HG03558 (cell line): ENCODE measurements around the gene ADI1.
"Not testable (repeated sequence)": the region's sequence is repeated elsewhere in the genome, so short reads cannot be mapped to it uniquely, and the experiment has no call there.

Experiments used
- ATAC-seq: cut with Tn5 transposase; IDR thresholded peaks from one replicate; pipeline ENCODE4 v1.9.1; 2021; ENCODE audit warnings: moderate number of reproducible peaks; ENCODE audit not compliant: unreplicated experiment; ENCODE audit errors: extremely low read depth

Gene ADI1

DNA sequence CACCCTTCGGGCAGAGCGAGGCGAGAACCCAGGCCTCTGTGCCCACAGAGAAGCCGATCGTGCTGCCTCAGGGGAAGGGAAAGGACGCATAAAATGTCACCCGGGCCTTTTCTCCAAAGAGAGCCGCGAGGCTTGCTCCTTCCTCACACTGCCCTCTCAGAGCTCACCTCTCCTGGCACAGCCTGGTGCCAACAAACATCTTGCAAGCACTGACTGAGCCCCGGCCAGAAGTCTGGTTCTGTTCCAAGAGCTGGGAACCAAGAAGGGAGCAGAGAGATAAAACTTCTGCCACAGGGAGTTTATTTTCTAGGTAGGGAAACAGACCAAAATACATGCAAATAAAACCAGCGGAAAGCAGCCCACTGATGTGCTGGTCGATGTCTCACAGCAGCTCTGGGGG is 13.6 kb upstream of the ADI1 start:
- ATAC-seq = no peak

DNA sequence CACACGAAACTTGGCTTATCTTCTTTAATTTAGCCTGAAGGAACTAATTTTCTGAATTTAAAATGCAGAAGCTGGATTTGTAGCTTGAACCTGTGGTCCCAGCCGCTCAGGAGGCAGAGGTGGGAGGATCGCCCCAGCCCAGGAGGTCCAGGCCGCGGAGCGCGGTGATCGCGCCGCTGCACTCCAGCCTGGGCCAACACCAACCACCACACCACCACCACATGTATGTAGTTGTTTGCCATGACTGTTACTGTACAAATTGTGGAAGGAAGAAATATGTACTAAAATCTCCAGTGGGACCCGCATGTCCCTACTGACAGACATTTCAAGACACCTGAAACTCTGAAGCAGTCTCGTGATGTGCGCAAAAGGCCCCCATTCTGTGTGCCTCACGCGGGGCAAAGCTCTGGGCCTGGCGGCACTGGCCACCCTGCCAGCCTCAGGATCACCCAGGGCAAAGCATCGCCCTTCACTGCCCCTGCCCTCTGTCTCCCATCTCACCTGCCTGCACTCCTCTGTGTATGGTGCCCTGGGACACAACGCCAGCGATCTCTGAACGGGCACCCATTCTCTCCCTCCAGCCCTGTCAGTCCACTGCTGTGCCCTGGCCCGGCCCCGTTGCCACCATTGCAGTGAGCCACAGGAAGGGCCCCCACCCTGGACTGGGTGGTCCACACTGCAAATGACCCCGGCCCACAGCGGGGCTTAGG is 10.1 kb upstream of the ADI1 start:
- ATAC-seq = no peak

DNA sequence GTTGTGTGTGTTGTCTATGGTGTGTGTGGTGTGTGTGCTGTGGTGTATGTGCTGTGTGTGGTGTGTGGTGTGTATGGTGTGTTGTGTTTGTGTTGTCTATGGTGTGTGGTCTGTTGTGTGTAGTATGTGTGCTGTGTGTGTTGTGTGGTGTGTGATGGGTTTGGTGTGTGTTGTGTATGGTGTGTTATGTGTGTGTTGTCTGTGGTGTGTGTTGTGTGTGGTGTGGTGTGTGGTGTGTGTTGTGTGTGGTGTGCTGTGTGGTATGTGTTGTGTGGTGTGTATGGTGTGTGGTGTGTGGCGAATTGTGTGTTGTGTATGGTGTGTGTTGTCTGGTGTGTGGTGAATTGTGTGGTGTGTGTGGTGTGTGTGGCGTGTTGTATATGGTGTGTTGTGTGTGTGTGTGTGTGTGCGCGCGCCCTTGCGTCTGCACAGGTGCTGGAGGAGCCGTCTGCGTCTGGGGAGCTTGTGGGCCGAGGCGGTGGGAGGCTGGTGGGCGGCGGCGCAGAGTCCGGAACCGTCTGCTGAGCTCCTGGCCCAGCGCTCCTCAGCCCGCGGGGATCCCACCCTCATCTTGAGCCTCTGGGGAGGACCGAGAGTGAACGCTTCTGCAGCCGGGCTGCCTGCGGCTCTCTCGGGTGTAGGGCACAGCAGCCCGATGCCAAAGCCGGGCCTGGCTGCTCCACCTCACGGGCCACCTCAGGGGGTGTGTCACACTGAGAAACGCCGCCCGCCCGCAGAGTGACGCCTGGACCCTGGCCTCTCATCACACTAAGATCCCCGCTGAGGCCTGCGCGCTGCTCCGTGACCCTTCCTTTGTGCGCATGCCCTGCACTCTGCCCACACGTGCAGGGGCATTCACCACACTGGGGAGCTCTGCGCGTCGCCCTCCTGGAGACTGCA is 8.8 kb upstream of the ADI1 start:
- no peak for ATAC-seq

DNA sequence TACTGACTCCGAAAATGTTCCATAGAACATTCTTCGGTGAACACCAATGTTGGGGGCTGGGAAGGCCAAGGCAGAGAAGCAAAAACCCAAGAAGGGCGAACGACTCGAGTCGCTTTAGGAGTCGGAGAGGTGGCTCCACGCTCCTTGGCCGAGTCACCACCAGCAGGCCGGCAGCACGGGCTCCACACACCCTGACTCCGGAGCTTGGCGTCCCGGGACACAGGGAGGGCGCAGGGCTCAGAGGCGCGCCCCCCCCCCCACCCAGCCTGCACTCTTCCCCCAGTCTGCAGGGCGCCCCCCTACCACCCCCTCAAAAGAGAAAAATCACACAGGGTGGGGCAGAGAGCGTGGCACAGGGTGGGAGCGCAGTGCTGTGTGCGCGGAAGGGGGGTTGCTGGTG is 7.5 kb upstream of the ADI1 start:
- ATAC-seq = no peak

DNA sequence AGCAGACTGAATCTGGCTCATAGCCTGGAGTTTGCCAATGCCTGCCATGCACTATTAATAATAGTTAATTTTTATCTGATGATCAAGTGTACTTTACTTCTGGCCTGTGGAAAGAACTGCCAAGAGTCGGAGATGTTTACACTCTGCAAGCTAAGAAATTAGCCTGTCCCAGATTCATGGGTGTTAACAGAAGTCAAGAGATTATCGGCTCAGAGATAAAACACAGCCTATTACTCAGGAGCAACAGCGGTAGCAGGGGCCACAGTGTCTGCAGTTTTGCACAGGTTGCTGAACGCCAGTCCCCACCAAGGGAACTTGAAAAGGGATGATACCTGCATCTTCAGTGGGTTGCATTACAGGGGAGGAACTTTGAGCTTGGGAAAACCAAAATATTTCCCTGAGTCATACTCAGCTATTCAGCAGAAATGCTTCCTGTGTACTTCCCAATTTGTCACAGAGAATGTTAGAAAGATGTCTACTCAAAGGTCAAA is 4.3 kb upstream of the ADI1 start:
- no peak for ATAC-seq

DNA sequence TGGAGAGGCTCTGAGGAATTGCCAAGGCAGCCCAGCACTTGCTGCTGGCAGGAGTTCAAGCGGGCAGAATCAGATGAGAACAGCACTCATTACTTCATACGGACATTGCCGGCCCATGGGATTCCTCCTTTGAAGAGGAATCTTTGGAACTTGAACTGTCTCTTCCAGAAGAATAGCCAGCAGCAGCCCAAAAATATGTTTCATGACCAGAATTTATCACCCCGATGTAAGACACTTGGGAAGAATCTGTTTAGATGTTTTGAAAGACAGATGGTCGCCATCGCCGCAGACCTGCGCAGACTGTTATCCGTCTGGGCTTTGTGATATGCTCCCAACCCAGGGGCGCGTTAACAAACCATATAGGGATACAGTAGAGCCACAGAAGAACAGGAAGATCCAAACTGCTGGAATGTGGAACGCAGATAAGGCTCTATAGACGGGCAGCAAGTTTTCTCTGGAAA is 3.7 kb upstream of the ADI1 start:
- no peak for ATAC-seq

DNA sequence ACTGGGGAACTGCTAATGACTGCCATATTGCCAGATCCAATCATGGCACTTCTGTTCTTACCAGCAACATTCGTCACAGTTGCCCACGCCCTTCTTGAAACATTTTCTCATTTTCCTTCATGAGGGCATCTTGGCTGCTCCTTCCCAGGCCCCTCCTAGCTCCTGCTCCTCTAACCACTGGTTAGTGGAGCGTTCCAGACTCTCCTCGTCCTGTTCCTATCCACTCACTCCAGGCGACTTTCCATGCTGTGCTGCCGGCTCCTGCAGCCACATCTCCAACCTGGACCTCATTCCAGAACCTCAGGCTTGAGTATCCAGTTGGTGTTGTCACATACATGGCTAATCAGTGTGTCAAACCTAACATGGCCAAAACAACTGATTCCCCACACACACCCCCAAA is 1.3 kb upstream of the ADI1 start:
- ATAC-seq = no peak

DNA sequence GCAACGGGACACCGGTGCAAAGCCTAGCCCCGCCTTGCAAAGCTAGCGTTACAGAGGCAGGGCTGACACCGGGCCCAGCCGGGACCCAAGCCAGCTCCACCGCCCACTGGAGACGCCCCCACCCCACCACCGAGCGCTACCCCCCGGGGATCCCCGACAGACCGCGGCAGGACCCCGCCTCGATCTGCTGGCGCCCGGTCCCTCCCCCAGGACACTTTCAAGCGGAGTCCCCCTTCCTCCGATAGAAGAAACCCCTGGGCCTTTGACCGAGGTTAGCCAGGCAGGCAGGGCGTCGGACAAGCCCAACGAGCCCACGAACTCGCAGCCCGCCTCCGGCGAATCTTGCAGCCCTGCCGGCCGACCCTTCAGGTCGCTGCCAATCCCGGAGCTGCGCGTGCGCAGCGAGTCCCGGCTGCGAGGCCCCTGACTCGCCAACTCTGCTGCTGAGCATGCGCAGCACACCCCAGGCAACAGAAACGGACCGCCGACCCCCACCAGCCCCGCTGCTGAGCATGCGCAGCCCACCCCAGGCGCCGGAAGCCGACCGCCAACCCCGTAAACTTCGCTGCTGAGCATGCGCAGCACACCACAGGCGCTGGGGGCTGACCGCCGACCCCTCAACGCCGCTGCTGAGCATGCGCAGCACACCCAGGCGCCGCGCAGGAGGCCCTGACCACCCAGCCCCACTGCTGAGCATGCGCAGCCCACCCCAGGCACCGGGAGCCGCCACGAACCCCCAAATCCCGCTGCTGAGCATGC is 656 bp downstream of the ADI1 start:
- peak; percentile 60 for ATAC-seq

DNA sequence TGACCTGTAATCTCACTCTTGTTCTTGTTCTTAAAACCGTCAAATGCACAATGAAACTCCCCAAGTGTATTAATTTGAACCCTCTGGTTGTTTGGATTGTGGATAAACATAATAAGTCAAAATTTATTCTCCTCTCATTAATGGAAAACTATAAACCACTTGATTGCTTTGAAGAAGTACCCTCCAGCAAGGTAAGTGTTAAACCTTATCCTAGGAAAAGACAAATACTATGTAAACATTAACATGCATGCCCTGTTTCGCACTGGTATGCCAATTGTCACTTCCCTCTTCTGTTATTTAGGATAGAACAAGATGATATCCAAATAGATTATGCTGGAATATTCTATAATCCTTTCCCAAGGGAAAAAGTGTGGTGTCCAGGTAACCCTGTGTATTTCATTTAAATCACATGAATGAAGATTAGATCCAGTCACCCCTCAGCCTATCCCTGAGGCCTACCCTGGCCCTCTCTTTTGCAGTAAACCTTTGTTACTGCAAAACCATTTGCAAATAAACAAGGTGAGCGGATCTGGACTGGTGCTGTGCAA is 1.3 kb downstream of the ADI1 start:
- no peak for ATAC-seq

DNA sequence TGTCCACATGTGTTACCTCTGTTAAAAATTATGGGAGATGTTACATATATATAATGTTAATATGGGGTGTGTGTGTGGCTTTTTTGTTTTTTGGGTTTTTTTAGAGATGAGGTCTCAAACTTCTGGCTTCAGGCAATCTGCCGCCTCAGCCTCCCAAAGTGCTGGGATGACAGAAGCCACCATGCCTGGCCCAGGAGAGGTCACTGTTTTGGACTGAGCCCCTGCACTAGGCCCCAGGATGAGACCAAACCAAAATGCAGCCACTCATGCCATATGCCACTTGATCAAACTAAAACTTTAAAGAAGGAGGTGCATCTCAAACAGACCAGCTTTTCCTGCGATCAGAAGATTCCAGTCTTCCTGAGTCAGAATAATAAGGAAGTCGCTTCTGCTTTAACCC is 2.5 kb downstream of the ADI1 start:
- no peak for ATAC-seq

DNA sequence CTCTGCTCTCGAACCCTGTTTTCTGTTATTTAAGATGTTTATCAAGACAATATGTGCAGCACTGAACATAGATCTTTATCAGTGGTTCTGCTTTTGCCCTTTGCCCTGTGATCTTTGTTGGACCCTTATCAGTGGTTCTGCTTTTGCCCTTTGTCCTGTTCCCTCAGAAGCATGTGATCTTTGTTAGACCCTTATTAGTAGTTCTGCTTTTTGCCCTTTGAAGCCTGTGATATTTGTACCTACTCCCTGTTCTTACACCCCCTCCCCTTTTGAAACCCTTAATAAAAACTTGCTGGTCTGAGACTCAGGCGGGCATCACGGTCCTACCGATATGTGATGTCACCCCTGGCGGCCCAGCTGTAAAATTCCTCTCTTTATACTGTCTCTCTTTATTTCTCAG is 3.9 kb downstream of the ADI1 start:
- ATAC-seq = not testable (repeated sequence)

DNA sequence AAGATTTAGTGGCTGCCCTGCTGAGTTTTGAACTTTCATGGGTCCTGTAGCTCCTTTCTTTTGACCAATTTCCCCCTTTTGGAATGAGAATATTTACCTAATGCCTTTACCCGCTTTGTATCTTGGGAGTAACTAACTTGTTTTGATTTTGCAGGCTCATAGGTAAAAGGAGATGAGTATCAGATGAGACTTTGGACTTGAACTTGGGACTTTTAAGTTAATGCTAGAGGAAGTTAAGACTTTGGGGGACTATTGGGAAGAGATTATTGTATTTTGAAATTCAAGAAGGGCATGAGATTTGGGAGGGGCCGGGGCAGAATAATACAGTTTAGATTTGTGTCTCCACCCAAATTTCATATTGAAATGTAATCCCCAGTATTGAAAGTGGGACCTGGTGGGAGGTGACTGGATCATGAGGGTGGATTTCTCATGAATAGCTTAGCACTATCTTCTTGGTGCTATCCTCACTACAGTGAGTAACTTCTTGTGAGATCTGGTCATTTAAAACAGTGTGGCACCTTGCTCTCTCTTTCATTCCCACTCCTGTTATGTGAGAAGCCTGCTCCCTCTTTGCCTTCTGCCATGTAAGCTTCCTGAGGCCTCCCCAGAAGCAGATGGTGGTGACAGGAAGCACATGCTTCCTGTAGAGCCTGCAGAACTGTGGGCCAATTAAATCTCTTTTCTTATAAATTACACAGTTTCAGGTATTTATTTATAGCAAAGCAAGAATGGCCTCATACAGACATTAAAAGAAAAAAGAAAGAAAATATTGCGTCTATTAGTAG is 6.1 kb downstream of the ADI1 start:
- no peak for ATAC-seq

DNA sequence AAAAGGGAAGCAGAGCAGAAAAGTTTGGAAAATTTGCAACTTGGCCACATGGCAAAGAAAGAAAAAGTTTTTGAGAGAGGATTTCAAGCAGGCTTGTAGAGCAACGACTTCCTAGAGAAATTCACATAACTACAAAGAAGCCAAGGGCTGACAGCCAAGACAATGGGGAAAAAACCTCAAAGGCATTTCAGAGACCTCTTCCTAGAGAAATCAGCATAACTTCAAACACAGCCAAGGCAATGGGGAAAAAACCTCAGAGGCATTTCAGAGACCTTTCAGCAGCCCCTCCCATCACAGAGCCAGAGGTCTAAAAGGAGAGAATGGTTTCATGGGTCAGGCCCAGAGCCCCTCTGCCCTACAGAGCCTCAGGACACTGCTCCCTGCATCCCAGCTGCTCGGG is 7.2 kb downstream of the ADI1 start:
- ATAC-seq = no peak

DNA sequence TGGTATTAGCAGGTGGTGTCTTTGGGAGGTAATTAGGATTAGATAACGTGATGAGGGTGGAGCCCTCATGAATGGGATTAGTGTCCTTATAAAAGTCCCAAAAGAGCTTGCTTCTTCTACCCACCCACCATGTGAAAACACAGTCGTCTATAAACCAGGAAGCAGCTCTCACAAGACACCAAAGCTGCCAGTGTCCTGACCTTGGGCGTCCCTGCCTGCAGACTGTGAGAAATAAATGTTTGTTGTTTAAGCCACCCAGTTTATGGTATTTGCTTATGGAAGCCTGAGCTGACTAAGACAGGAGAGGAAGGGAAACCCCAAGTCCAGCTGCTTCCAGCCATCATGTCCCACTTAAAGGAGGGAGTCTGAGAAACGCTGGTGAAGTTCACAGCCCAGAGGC is 13.6 kb downstream of the ADI1 start:
- ATAC-seq = no peak

DNA sequence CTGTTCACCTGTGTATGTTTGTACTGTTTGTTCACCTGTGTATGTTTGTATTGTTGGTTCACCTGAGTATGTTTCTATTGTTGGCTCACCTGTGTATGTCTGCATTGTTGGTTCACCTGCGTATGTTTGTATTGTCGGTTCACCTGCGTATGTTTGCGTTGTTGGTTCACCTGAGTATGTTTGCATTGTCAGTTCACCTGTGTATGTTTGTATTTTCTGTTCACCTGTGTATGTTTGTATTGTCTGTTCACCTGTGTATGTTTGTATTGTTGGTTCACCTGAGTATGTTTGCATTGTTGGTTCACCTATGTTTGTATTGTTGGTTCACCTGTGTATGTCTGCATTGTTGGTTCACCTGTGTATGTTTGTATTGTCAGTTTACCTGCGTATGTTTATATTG is 14.6 kb downstream of the ADI1 start:
- no peak for ATAC-seq

DNA sequence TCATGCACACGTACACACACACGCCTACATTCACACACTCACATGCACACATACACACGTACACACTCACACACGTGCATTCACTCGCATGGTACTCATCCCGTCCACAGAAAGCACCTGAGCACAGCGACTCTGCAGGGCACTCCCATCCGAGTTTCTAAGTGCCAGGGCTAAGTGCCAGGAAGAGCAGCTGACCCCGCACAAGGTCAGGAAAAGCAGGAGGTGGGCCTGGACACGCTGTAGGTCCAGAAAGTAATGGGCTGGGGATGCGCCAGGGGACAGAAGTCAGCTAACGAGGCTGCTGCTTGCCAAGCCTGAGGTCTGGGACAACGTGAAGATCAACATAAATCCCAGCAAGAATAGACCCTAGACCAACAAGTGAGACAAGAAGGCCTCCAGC is 15.8 kb downstream of the ADI1 start:
- no peak for ATAC-seq

DNA sequence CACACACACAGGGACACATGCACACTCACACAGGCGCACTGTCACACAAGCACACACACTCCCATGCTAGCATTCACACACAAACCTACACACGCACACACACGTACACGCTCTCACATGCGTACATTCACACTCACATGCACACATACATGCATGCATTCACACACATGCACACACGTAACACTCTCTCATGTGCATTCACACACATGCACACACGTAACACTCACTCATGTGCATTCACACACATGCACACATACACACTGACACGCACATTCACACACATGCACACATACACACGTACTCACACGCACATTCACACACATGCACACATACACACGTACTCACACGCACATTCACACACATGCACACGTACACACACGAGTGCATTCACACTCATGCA is 16.3 kb downstream of the ADI1 start:
- no peak for ATAC-seq

DNA sequence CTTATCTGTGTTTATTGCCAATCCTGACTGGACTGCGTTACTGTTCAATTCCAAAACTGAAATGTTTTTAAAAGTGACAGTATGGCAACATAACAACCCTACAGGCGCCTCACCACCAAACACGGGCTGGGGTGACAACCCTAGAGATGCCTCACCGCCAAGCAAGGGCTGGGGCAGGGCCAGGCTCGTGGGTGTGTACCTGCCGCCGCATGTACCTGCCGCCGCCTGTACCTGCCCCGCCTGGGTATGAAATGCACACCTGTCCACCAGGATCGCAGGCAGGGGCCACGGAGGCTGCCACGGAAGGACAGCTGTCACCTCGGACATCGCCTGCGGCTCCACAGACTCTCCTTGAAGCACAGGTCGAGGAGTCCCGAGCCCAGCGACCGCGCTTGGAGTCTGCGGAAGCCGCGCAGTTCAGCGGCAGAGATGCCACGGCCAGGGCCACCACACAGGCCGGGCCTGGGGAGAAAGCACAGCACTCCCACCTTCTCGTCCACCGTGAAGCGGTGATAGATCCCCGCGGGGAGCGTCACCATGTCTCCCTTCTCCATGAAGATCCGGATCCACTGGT is 18.9 kb downstream of the ADI1 start:
- ATAC-seq = no peak

DNA sequence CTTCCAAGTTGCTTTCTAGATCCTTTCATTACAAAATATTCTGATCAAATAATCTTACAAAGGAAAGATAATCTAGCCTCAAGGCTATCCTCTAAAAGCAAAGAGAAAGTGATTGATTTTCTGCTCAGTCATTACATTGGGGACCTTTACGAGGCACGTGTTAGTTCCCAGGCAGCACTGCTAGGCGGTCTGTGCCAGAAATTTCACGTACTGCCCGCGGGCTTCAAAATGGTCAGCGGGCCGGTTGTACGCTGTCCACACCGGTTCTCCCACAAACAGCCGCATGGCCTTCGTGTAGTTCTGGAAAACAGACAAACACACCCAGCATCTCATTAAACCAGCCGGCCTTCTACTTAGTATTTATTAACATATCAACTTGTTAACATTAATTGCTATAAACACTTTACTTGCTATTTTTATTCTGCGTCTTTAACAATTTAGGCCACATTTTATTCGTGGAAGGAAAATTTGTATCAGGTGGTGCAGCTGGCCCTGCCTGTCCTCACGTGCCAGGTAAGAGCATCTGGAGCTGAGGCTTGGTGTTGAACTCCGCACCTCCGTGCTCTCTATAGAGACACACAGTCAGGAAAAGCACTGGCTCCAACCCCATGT is 20.4 kb downstream of the ADI1 start:
- ATAC-seq = no peak
